HFF-Myc (cell line): Measurements from ENCODE around the gene SEMA3C.
A peak's percentile ranks its signal among the peaks of the same experiment; 100 is the strongest.

Experiments used
- DNase-seq: peaks from one replicate; pipeline ENCODE4 v3.0.0-alpha.2; 2011; ENCODE audit warnings: low read depth; ENCODE audit errors: extremely low read depth
- H3K4me3 ChIP-seq: replicated peaks from 2 replicates; pipeline ENCODE4 v1.5.1; 2011; ENCODE audit warnings: low read depth, mild to moderate bottlenecking, control low read depth, low read length
- TF ChIP-seq, protein P1 (sequence below): IDR thresholded peaks from 2 replicates; pipeline ENCODE4 v1.5.1; 2012; ENCODE audit warnings: mild to moderate bottlenecking, low read depth, low read length, control low read depth; ENCODE audit errors: missing control alignments

Gene SEMA3C

GRCh38 chr7:80732630-80733029, 186.2 kb downstream of the SEMA3C start:
- no peak for DNase-seq
- H3K4me3 ChIP-seq = no peak overlapping the region
- TF ChIP-seq, protein P1, sequence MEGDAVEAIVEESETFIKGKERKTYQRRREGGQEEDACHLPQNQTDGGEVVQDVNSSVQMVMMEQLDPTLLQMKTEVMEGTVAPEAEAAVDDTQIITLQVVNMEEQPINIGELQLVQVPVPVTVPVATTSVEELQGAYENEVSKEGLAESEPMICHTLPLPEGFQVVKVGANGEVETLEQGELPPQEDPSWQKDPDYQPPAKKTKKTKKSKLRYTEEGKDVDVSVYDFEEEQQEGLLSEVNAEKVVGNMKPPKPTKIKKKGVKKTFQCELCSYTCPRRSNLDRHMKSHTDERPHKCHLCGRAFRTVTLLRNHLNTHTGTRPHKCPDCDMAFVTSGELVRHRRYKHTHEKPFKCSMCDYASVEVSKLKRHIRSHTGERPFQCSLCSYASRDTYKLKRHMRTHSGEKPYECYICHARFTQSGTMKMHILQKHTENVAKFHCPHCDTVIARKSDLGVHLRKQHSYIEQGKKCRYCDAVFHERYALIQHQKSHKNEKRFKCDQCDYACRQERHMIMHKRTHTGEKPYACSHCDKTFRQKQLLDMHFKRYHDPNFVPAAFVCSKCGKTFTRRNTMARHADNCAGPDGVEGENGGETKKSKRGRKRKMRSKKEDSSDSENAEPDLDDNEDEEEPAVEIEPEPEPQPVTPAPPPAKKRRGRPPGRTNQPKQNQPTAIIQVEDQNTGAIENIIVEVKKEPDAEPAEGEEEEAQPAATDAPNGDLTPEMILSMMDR = no peak

DNA sequence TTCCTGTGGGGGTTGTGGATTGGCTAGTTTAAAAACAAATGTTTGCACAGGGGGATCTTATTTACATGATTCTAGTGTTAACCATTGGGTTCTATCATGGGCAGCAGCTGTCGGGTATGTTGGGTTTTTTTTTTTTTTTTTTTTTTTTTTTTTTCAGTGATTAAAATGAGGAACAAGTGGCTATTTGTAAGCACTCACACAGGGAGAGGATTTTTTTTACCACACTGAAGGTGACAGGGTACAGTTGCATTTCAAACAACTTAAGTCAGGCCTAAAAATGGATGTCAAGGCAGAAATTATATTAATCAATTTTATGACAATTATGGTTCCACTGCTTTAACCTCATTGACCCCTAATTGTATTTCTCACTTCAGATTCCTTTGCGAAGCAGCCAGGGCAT, 187.6 kb downstream of the SEMA3C start:
- TF ChIP-seq, protein P1 = no peak
- DNase-seq = no peak
- H3K4me3 ChIP-seq = no peak overlapping the region

GRCh38 chr7:80729591-80730320, 189.1 kb downstream of the SEMA3C start:
- H3K4me3 ChIP-seq = no peak overlapping the region
- no peak for DNase-seq
- TF ChIP-seq, protein P1 = no peak

GRCh38 chr7:80726666-80727065, 192.2 kb downstream of the SEMA3C start:
- DNase-seq = no peak
- TF ChIP-seq, protein P1 = no peak
- no peak overlapping the region for H3K4me3 ChIP-seq

GRCh38 chr7:80725181-80725611, 193.7 kb downstream of the SEMA3C start:
- no peak for DNase-seq
- TF ChIP-seq, protein P1 = no peak
- H3K4me3 ChIP-seq = no peak overlapping the region

DNA sequence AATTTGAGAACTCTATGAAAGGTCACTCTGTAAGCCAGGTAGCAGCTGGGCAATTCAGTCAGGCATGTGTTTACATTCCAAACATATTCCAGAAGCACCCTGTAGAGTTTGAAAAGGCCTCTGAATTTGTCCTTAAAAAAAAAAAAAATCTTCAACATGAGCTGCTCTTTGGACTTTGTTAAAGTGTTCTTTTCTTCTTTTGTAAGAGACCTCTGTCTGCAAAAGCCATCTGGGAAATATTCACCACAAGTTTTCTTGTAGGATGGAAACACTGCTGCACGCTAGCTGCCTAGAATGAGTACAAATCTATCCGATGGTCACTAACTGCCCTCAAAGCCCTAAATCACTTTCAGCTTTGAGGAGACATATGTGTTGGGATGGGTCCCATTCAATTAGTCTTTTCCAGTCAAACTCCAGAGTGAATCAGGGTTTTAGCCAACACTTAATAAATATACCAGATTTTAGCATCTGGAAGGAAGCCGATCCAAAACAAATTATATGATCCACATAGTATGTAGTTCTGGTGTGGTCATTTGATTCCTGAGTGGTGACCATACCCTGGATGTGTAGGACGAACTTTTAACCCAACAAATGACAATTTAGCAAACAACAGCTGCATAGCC, 194.5 kb downstream of the SEMA3C start:
- TF ChIP-seq, protein P1 = no peak
- DNase-seq = peak; percentile 86
- H3K4me3 ChIP-seq = no peak overlapping the region
